Activated CD8-positive, alpha-beta memory T cell treated with anti-CD3 and anti-CD28 coated beads, Interleukin-2, amount 50 U/mL, for 24 hours (primary cell): ENCODE measurements around the gene NHERF2.
A peak's percentile ranks its signal among the peaks of the same experiment; 100 is the strongest.
"Not testable (repeated sequence)": the region's sequence is repeated elsewhere in the genome, so short reads cannot be mapped to it uniquely, and the experiment has no call there.

ENCODE experiments used
- DNase-seq: peaks from one replicate; pipeline ENCODE4 v3.0.0-alpha.2; 2020; ENCODE audit errors: extremely low read depth

NHERF2 gene

DNA sequence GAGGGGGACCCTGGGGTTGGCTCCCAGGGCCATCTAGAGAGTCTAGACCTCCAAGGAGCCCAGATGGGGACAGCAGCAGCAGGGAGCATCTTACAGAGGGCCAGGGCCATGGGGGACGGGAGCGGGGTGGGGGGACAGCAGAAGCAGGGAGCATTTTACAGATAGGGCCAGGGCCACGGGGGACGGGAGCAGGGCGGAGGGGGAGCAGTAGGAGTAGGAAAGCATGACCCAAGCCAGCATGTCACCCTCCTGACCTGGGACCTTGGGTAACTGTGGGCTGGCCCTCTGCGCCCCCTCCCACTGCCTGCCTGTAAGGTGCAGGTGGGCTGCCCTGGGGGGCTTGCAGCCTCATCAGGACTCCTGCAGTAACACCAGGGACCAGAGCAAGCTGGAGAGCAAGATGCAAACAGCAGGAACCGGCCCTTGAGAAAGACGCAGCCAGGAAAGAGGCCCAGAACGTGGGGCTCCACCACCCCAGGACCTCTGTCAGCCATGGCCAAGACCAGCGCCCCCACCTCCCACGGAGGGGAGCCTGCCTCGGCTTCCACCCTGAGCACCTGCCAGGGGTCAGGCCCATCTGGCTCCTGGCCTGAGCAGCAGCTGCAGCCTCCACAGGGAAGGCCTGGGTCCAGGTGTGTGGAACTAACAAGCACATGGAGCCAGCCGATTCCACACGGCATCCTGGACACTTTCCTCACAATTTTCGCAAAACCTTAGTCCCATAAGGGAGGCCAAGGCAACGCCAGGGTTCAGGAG lies 19.4 kb upstream of the NHERF2 start:
- DNase-seq = no peak

DNA sequence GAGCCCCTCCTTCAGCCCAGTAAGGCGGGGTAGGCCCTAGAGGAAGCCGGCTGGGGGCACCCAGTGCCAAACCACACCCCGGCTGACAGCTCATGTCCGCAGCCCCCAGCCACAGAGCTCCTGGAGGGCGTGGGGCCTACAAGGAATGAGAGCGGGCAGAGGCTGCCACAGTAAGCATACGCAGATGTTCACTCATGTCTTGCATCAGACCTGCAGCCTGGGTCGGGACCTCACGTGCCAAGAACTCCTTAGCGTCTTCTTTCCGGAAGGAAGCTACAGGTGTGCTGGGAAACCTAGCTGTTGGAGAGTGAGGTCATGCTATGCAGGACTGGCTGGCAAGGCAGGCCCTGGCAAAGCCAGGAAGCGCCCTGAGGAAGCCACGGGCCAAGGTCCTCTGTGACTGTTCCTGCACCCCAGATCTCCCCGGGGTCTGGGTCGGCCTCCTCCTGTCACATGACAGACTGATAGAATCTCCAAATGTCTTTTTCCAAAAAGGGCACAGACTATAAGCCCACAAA lies 18.6 kb upstream of the NHERF2 start:
- no peak for DNase-seq

DNA sequence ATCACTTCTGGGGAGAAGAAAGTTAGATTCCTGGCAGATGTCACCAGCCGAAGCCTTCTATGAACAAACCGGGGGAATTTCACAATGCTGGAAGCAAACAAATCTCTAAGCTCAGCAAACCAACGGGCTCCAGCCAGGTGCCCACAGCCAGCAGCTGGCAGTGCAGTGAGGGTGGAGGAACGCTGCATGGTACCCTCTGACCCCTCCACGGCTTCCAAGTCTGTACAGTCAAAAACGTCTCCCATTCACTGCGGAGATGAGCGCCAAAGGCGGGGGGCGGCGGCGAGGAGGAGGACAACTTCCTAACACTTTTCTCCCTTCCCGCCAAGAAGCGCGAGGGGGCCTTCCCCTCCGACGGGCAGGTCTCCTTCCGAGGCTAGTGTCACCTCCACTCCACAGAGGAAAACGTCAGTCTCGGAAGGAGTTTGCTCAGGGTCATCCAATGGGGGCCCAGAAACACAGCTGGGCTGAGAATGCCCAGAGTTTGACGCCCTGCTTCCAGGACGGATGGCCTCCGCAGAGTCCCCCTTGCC lies 18.0 kb upstream of the NHERF2 start:
- DNase-seq = no peak

DNA sequence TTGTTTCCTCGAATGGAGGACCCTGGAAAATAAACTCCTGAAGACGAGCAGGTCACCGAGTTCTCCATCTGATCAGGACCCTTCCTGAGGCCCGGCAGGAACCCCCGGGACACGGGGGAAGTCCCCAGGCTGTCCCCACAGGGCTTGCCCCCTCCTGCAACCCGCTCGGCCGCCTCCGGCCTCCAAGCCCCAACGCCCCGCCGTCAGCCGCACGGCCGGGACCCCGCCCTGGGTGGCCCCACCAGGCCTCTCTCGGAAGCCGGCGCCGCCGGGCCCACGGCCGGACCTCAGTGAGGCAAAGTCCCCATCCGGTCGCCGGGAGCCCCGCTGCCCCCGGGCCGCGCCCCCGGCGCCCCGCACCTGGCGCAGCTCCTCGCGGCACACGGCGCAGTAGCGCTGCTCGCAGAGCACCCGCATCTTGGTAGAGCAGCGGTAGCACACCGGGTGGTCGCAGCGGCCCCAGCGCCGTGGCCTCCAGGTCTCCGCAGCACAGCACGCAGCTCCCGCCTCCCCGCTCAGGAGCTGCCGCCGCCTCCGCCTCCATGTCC lies 17.5 kb upstream of the NHERF2 start:
- DNase-seq = no peak

DNA sequence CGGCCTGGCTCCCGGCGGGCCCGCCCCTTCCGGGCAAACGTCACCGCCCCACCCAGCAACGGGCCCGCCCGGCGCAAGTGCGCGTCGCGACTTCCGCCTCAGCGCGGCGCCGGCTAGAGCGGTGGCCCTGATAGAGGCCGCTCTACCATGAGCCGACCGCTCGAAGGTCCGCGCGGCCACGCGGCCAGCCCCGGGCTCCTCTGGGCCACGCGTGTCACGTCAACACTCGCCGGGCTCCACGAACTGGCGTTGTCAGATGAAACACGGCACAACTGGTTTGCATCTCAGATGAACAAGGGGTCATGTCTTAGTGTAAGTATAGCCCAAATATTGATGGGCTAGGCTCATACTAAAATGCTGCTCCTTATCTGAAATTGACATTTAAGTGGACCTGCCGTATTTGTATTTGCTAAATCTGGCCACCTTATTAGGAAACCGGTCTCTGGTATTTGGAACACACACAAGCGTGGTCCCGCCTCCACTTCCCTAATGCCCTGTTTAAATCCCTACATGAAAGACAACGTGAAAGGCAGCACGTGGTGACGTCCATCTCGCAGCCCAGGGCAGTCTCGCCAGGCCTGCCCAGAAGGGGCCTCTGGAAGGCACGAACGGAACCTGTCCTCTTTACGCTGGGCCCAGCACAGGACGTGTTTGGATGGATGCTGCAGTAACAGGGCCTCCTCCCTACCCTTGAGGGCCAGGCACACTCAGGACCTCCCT lies 16.8 kb upstream of the NHERF2 start, which contains the start of gene ZNF598:
ZNF598 (minus strand) TSS at position 31 of the 720 bp plus-strand sequence.
- DNase-seq = no peak

DNA sequence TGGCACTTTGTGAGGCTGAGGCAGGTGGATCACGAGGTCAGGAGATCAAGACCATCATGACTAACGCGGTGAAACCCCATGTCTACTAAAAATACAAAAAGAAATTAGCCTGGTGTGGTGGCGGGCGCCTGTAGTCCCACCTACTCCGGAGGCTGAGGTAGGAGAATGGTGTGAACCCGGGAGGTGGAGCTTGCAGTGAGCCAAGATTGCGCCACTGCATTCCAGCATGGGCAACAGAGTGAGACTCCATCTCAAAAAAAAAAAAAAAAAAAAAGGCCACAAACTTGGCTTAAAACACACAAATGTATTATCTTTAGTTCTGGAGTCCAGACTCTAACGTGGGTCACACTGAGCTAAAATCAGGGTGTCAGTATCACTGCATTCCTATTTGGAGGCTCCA lies 15.0 kb upstream of the NHERF2 start:
- not testable (repeated sequence) for DNase-seq

DNA sequence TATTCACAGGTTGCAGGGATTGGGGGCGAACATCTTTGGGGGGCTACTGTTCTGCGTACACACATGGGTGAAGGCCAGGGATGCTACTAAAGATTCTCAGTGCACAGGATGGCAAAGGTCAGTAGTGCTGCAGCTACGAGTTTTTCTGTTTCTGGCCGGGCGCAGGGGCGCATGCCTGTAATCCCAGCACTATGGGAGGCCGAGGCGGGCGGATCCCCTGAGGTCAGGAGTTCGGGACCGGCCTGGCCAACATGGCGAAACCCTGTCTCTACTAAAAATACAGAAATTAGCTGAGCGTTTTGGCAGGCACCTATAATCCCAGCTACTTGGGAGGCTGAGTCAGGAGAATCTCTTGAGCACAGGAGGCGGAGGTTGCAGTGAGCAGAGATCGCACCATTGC lies 13.2 kb upstream of the NHERF2 start:
- DNase-seq = no peak

DNA sequence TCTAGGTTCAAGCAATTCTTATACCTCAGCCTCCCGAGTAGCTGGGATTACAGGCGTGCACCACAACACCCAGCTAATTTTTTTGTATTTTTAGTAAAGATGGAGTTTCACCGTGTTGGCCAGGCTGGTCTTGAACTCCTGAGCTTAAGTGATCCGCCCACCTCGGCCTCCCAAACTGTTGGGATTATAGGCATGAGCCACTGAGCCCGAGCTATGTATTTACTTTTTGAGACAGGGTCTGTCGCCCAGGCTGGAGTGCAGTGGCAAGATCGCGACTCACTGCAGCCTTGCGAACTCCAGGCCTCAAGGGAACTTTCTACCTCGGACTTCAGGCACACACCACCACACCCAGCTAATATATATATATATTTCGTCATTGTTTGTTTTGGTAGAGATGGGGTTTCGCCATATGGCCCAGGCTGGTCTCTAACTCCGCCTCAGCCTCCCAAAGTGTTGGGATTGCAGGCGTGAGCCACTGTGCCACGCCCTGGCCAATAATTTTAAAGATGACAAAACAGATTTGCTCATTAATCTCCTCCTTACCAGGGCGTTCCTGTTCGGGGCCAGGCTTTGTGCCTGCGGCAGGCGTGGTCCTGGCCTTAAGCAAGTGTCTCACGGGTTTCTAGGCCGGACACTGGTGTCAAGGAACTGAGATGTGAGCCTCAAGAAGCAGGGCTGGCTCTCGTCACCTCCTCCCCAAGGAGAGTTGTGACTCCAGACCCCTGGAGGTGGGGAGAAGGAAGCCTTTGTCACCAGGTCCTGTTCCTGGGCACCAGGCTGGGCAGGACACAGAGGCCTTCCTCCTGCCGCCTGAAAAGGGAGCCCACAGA lies 11.4 kb upstream of the NHERF2 start:
- no peak for DNase-seq

DNA sequence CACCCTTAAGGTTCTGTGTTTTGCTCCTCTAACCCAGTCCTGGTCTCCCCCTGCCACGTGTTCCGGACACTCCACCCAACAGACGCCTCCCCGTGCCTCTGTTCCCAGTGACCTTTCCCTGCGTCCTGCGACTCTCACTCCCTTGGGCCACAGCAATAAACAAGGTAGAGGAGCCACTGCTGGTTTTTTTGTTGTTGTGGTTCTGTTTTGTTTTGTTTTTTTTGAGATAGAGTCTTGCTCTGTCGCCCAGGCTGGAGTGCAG lies 10.8 kb upstream of the NHERF2 start:
- no peak for DNase-seq

DNA sequence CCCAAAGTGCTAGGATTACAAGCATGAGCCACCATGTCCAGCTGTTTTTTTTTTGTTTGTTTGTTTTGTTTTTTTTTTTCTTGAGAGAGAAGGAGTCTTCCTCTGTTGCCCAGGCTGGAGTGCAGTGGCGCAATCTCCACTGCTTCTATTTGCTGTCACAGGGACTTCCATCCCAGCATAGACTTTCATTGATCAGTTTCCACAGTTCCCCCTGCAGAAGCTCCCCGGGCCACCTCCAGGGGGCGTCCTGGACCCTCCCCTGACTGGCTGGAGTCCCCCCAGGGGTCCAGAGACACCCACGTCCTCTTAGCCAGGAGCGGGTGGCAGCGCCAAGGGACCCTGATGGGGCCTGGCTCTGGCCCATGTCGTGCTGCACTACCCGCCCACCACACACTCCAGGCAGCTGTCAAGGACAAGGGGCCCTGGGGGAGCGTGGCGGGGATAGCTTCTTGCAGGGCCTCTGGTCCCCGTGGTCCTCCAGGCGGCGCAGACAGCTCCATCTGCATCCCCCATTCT lies 10.2 kb upstream of the NHERF2 start:
- no peak for DNase-seq

DNA sequence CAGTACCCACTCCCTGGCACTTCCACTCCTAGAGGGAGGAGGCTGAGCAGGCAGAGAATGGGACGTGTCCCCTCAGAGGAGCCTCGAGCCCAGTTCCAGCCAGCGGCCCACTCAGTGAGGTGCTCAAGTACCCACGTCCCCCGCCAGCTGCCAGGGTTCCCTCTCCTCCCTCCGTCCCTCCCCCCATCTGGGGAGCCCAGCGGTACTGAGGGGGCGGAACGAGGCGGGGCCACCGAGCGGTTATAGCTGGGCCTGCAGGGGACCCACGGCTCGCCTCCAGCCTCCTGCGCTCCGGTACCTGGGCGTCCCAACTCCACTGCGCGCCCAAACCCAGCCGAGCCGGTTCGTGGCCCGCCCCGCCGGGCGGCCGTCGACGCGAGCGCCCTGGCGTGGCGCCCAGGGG lies 7.2 kb upstream of the NHERF2 start, which contains the start of gene NPW:
NPW (plus strand) TSS at position 268 of the 403 bp plus-strand sequence.
- no peak for DNase-seq

DNA sequence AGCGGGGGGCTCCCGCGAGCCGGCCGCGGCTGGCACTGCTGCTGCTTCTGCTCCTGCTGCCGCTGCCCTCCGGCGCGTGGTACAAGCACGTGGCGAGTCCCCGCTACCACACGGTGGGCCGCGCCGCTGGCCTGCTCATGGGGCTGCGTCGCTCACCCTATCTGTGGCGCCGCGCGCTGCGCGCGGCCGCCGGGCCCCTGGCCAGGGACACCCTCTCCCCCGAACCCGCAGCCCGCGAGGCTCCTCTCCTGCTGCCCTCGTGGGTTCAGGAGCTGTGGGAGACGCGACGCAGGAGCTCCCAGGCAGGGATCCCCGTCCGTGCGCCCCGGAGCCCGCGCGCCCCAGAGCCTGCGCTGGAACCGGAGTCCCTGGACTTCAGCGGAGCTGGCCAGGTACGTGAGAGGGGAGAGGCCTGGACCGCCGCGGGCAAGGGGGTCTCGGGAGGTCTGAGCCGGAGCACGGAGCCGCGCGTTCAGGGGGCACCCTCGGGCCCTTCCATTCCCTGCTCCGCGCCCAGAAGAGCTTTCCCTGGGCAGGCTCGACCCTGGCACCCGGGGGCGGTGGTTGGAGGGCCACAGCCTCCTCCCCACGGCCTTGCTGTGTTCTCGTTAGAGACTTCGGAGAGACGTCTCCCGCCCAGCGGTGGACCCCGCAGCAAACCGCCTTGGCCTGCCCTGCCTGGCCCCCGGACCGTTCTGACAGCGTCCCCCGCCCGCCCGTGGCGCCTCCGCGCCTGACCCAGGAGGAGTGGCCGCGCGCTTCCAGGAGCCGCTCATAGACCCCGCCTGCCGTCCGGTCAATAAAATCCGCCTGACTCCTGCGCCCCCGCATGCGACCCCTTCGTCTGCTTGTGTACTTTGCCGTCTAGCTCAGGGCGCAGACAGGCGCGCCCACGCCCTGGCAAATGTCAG lies 6.5 kb upstream of the NHERF2 start:
- DNase-seq = no peak

DNA sequence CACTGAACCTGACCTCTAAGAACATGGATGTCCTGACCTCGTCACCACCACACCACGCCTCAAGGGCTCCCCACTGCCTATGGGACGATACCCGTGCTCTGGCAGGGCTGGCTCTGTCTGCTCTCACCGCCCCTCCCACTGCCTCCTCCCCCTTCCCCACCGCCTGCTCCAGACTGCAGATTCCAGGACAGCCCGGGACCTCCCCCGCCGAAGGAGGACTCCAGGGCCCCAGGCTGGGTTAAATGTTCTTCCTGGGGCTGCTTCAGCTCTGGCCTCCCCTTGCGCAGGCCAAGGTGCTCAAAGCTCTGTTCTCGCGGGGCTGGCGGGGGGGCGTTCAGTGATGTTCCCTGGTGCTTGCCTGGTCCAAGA lies 4.0 kb upstream of the NHERF2 start:
- DNase-seq = no peak

DNA sequence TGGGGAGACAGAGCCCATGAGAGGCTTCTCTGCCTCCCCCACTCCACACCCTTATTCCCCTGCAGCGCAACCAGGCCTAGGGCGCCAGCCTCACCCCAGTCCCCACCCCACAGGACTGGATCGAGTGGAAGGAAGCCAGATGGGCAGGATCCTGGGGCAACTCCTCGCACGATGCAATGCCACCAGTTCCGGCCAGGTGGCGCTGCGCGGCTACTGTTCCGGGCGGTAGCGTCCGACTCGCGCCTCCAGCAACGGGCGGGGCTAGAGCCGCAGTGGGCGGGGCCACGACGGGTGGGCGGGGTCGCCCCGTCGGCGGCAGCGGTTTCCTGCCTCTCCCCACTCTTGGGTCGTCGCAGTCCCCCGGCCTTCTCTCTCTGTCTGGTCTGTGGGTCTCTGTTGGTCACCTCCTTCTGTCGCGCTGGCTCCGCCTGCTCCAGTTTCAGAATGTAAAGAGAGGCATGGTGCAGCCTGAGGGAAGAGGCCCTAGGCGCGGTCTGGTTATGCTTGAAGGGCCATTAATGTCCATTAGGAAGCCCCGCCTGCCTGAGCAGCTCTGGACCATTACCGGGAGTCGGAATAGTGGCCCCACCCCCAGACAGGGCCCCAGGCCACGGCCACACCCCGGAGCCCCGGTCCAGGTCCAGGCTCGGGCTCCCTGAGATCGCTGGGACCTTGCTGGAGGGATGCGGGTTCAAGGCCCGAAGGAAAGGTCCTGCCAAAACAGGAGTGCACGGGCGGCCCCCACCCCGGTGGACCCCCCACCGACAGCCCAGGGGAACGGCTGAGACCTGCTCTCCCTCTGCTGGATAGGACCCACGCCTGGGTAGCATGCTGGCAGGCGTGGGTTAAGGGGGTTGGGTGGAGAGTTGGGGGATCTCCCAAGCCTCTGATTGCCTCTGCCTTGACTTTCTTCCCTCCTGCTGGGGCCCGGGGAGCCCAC lies 3.3 kb upstream of the NHERF2 start:
- DNase-seq = peak; percentile 77

DNA sequence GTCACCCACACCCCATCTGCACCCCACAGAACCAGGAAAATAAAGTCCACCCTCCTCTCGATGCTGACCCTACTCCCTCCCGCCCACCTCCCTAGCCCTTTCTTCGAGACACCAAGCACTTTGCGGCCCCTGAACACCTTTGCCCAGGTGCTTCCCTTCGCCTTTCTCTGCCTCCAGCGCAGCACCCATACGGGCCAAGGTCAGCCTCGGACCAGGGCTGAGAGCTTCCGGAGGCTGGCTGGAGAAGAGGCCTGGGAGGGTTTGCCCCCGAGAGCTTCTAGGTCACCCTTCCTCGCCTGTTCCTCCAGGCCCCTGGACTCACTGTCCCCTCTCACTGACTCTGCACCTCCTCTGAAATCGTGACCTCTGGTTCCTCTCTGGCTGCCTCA lies 2.7 kb upstream of the NHERF2 start:
- DNase-seq = no peak

DNA sequence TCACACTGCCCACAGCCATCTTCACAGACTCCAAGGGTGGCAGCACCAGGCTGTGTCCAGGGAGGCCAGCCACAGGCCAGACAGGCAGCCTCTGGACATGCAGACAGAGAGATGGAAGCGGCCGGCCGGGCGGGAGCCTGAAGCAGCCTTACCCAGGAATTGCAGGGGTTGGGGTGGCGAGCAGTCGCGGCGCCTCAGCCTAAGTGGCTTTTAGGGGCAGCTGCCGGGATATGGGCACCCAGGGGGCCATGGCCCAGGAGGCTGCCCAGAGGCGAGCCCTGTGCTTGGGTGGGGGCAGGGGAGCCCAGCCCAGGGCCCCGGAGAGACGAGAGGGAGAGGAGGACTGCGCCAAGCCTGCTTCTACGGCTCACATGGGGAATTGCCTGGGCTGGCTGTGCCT lies 1.5 kb upstream of the NHERF2 start:
- DNase-seq = no peak

DNA sequence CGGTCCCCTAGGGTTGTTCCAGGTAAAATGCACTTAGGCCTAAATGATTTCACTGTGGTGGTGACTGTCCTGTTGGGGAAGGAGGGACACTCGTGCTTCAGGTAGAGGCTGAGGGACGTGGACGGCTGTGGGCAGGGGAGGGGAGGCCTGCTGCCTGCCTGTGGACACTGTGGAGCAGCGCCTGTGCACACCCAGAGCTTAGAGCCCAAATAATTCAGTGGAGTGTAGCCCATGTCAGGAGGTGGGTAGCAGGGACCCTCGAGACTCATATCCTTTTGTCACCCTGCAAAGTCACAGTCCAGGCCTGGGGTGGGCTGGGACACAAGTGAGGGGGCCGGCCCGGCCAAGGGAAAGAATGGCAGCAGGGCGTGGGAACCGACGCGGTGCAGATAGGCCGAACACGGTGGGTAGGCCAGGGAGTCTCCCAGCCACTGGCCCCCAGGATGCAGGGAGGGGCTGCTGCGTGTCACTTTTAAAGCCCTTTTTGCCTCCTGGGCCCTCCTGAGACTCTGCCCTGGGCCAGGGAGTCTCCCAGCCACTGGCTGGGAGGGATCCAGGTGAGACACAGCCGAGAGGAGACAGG lies 733 bp upstream of the NHERF2 start:
- DNase-seq = no peak

DNA sequence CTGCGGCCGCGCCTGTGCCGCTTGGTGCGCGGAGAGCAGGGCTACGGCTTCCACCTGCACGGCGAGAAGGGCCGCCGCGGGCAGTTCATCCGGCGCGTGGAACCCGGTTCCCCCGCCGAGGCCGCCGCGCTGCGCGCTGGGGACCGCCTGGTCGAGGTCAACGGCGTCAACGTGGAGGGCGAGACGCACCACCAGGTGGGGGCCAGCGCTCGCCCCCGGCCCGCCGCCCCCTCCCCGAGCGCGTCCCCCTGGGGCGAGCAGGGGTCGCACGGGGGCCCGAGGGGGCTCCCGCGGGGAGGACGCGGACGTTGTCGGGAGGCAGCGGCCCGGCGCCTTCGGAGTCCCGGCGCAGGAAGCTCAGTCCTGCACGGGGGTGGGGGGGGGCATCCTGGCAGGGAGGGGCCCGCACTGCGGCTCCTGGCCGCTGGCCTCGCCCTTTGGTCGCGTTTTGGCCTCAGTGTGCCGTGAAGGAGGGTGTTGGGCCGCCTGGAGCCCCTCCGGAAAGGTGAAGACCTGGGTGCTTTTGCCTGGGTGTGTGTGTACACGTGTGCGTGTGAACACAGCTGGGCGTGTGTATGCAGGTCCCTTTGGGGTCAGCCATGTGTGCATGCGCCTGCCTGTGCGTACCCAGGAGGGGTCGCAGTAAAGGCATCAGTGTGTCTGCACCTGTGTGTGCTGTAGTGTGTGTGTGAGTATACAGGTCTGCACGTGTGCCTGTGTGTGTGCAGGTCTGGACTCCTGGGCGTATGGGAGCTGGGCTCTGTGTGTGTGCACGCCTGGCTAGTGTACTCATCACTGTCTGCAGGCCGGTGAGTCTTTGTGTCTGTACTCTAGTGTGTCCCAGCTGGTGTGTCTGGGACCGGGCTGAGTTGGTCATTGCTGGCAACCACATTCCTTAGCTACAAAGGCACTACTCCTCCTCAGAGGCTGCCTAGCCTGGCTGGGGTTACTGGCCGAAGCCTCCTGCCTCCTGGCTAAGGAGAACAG lies 615 bp downstream of the NHERF2 start:
- DNase-seq = no peak
